Fibroblast of lung (primary cell): ENCODE results near the gene IKZF3. TPM values are rescaled to one million over a fixed set of nuclear protein-coding genes. Genes with fewer than 3 reads are reported as not detected.

Experiments used
- DNase-seq, 2 donors: peaks; one replicate each; pipeline versions ENCODE4 v3.0.0 to v3.0.0-alpha.2; 2010; ENCODE audit warnings: low read depth in 2 of 2
- H2AFZ ChIP-seq: 2 replicates; pipeline ENCODE4 v1.5.1; 2012; ENCODE audit warnings: low read length, control low read depth, inconsistent platforms
- H3K27ac ChIP-seq: 2 replicates; pipeline ENCODE4 v1.5.1; 2011; ENCODE audit warnings: low read length, control low read depth; ENCODE audit not compliant: insufficient read depth
- H3K27me3 ChIP-seq: 2 replicates; pipeline ENCODE4 v1.5.1; 2011; ENCODE audit warnings: mild to moderate bottlenecking, low read length; ENCODE audit not compliant: control insufficient read depth, insufficient read depth
- H3K36me3 ChIP-seq: 2 replicates; pipeline ENCODE4 v1.5.1; 2011; ENCODE audit warnings: low read length; ENCODE audit not compliant: control insufficient read depth, insufficient read depth
- H3K4me1 ChIP-seq: 2 replicates; pipeline ENCODE4 v1.5.1; 2011; ENCODE audit warnings: low read length; ENCODE audit not compliant: control insufficient read depth, insufficient read depth; ENCODE audit errors: extremely low read depth
- H3K4me2 ChIP-seq: 2 replicates; pipeline ENCODE4 v1.5.1; 2011; ENCODE audit warnings: low read length, control low read depth; ENCODE audit not compliant: insufficient read depth; ENCODE audit errors: extremely low read depth
- H3K4me3 ChIP-seq, 4 experiments: fragments of 200-600 bp in 1 of 4; sonication (generic) in 1 of 4; replicated peaks in 1 of 4; 2 replicates each; pipeline ENCODE4 v1.5.1; 2011 to 2016; ENCODE audit warnings: low read length in 4 of 4, low read depth in 3 of 4, mild to moderate bottlenecking in 3 of 4, control low read depth in 2 of 4, inconsistent platforms in 1 of 4, mixed read lengths in 1 of 4; ENCODE audit not compliant: insufficient read depth in 1 of 4; ENCODE audit errors: control extremely low read depth in 1 of 4
- H3K79me2 ChIP-seq: 2 replicates; pipeline ENCODE4 v1.5.1; 2012; ENCODE audit warnings: mild to moderate bottlenecking, low read length, inconsistent platforms; ENCODE audit not compliant: control insufficient read depth, insufficient read depth
- H3K9ac ChIP-seq: 2 replicates; pipeline ENCODE4 v1.5.1; 2011; ENCODE audit warnings: mild to moderate bottlenecking, low read length, control low read depth; ENCODE audit not compliant: insufficient read depth
- H3K9me3 ChIP-seq: 2 replicates; pipeline ENCODE4 v1.5.1; 2012; ENCODE audit warnings: low read depth, low read length; ENCODE audit not compliant: control insufficient read depth, insufficient read depth
- H4K20me1 ChIP-seq: 2 replicates; pipeline ENCODE4 v1.5.1; 2011; ENCODE audit warnings: low read length; ENCODE audit not compliant: control insufficient read depth, insufficient read depth; ENCODE audit errors: extremely low read depth
- CTCF ChIP-seq, 2 donors: IDR thresholded peaks in 1 of 2; conservative IDR thresholded peaks in 1 of 2; 1 replicate in 1 of 2; 2 replicates in 1 of 2; pipeline ENCODE4 v1.5.1; 2011 to 2012; ENCODE audit warnings: low read length in 2 of 2, control low read depth in 1 of 2, inconsistent platforms in 1 of 2, low read depth in 1 of 2, mild to moderate bottlenecking in 1 of 2
- EZH2 ChIP-seq: IDR thresholded peaks from 2 replicates; pipeline ENCODE4 v1.5.1; 2012; ENCODE audit warnings: low read length, control low read depth, mild to moderate bottlenecking; ENCODE audit errors: missing control alignments
- polyA plus RNA-seq, 2 donors: library from polyadenylated mRNA; depleted of rRNA in 1 of 2; stranded (reverse) in 1 of 2; unstranded in 1 of 2; fragments of >200 nt; gene quantifications; 2 replicates each; pipeline ENCODE4 v1.2.1, GENCODE V29; 2011 to 2012; ENCODE audit warnings: missing spikeins in 1 of 2
- total RNA-seq: library from RNA; depleted of rRNA; stranded (reverse); fragments of >200 nt; gene quantifications from 2 replicates; pipeline ENCODE4 v1.2.1, GENCODE V29; 2014

IKZF3 gene
- total and polyA plus RNA-seq, 2 donors (not counting 1 experiment from before 2014, with no cell fraction given): not detected

- Histone ChIP-seq H2AFZ (no peak overlapping the region), H3K4me1 (no peaks in the 10 kb centered on the region), H3K4me3 (no peak overlapping the region), H3K27ac (no peak overlapping the region), H3K9ac (no peak overlapping the region), H3K36me3 (no peaks in the 10 kb centered on the region), H3K79me2 (no peaks in the 10 kb centered on the region), H3K9me3 (no peaks in the 10 kb centered on the region), H4K20me1 (no peaks in the 10 kb centered on the region), H3K4me2 (no peak overlapping the region), H3K27me3 (peaks cover 2% of the 10 kb centered on the region)
- no peak for DNase-seq
- TF ChIP-seq CTCF (conservative IDR thresholded peaks at IDR 0.05 in 1 of 2, IDR thresholded peaks at IDR 0.05 in 1 of 2; ENCODE audit: low read depth in 1 of 2, low read length in 2 of 2): no peak
- TF ChIP-seq EZH2: no peak
Observed at GRCh38 chr17:39746145-39746461, 118.0 kb downstream of the IKZF3 start.

GRCh38 chr17:39745335-39746144 lies 118.6 kb downstream of the IKZF3 start:
- H3K27me3 ChIP-seq: peaks cover 2% of the 10 kb centered on the region
- H3K4me3 ChIP-seq: no peak overlapping the region
- H4K20me1 ChIP-seq: no peaks in the 10 kb centered on the region
- H3K9ac ChIP-seq: no peak overlapping the region
- H3K27ac ChIP-seq: no peak overlapping the region
- no peaks in the 10 kb centered on the region for H3K36me3 ChIP-seq
- no peaks in the 10 kb centered on the region for H3K4me1 ChIP-seq
- DNase-seq: no peak
- TF ChIP-seq CTCF (conservative IDR thresholded peaks at IDR 0.05 in 1 of 2, IDR thresholded peaks at IDR 0.05 in 1 of 2; ENCODE audit: low read depth in 1 of 2, low read length in 2 of 2) (no peak), EZH2 (no peak)
- no peak overlapping the region for H2AFZ ChIP-seq
- no peaks in the 10 kb centered on the region for H3K79me2 ChIP-seq
- no peak overlapping the region for H3K4me2 ChIP-seq
- no peaks in the 10 kb centered on the region for H3K9me3 ChIP-seq

GRCh38 chr17:39744836-39745215 lies 119.3 kb downstream of the IKZF3 start:
- no peaks in the 10 kb centered on the region for H3K79me2 ChIP-seq
- H3K36me3 ChIP-seq: no peaks in the 10 kb centered on the region
- peaks cover 2% of the 10 kb centered on the region for H3K27me3 ChIP-seq
- no peak overlapping the region for H3K27ac ChIP-seq
- no peaks in the 10 kb centered on the region for H3K9me3 ChIP-seq
- no peak overlapping the region for H3K9ac ChIP-seq
- peaks cover 6% of the 10 kb centered on the region for H3K4me1 ChIP-seq
- no peak for DNase-seq
- no peak overlapping the region for H2AFZ ChIP-seq
- H4K20me1 ChIP-seq: no peaks in the 10 kb centered on the region
- H3K4me2 ChIP-seq: no peak overlapping the region
- TF ChIP-seq EZH2 (no peak), CTCF (conservative IDR thresholded peaks at IDR 0.05 in 1 of 2, IDR thresholded peaks at IDR 0.05 in 1 of 2; ENCODE audit: low read depth in 1 of 2, low read length in 2 of 2) (no peak)
- H3K4me3 ChIP-seq: no peak overlapping the region
